HG02642 (cell line): ENCODE measurements around the gene LIMK1.
"Not testable (repeated sequence)": the region's sequence is repeated elsewhere in the genome, so short reads cannot be mapped to it uniquely, and the experiment has no call there.

Experiments
- ATAC-seq: cut with Tn5 transposase; IDR thresholded peaks from one replicate; pipeline ENCODE4 v1.9.1; 2021; ENCODE audit warnings: mild to moderate bottlenecking; ENCODE audit not compliant: unreplicated experiment, poor library complexity

Gene LIMK1

GRCh38 chr7:74119831-74120230, 36.2 kb downstream of the LIMK1 start:
- no peak for ATAC-seq

GRCh38 chr7:74121401-74122249, 38.0 kb downstream of the LIMK1 start:
- ATAC-seq: no peak

GRCh38 chr7:74123892-74124291, 40.3 kb downstream of the LIMK1 start:
- ATAC-seq: not testable (repeated sequence)

DNA sequence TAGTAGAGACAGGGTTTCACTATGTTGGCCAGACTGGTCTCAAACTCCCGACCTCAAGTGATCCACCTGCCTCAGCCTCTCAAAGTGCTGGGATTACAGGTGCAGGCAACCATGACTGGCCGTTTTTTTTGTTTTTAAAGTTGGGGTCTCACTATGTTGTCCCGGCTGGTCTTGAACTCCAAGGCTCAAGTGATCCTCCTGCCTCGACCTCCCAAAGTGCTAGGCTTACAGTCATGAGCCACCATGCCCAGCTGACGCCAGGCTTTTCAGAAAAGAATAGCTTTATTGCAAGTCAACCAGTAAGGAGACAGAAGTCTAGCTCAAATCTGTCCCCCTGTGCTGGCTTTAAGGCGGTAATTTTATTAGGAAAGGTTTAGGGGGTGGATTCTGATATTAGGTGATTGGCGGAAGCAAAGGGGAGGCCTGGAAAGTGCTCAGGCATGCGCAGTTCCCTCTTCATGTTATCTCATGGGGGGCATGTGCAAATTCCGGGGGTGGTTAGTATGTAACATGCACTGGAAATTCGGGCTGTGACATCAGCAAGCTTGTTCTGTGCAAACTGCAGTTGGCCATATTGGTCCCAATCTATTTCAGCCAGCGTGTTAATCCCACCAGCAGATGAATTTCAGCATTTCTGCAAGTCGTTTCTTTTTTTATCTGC, 42.7 kb downstream of the LIMK1 start:
- no peak for ATAC-seq

- no peak for ATAC-seq
These were observed 46.3 kb downstream of the LIMK1 start for GRCh38 chr7:74129887-74130286.

- ATAC-seq: no peak
These were observed 46.9 kb downstream of the LIMK1 start for GRCh38 chr7:74130518-74130917.

DNA sequence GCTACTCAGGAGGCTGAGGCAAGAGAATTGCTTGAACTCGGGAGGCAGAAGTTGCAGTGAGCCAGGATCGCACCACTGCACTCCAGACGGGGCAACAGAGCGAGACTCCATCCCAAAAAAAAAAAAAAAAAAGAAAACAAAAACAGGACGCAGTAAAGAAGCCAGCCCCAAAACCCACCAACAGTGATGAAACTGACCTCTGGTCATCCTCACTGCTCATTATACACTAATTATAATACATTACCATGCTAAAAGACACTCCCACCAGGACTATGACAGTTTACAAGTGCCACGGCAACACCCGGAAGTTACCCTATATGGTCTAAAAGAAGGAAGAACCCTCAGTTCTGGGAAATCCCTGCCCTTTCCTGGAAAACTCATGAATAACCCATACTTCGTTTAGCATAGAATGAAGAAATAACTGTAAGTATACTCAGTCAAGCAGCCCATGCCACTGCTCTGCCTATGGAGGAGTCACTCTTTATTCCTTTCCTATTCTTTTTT, 50.6 kb downstream of the LIMK1 start:
- ATAC-seq: no peak

DNA sequence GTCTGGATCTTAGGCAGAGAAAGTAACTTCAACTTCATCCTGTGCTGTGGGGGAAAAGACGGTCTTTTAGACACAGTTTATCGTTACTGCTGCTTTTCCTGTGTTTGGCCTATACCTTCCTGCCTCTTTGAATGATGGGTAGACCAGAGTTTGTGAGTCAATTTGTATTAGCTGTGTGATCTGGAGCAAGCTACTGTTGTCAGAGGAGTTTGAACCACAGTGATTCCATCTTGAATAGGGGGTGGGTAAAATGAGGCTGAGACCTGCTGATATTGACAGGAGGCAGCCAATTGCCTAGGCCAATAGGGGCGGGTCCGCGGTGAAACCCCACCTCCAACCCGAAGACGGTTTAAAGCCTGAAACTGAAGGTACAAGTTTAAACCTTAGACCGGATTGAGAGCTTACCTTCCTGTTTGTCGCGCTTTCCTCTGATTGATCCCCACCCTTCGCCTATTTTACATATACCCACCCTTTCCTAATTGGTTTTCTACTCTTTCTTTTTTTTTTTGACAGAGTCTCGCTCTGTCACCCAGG, 54.8 kb downstream of the LIMK1 start:
- no peak for ATAC-seq

GRCh38 chr7:74138945-74139843, 55.6 kb downstream of the LIMK1 start:
- ATAC-seq: no peak

DNA sequence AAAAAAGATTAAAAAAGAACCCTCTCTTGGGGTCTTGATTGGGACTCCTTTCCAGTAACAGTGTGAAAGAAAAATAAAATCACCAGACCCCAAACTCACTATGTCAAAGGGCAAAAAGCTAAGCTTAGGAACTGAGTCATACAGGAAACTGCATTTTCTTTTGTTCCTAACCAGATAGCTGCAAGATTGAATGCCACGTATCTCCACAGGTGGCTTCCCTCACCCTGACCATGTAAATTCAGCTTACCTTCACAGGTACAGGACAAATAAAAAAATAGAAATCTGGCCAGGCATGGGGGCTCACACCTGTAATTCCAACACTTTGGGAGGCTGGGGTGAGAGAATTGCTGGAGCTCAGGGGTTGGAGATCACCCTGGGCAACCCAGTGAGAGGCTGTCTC, 58.1 kb downstream of the LIMK1 start:
- ATAC-seq: no peak

- ATAC-seq: no peak
These were observed 59.8 kb downstream of the LIMK1 start for GRCh38 chr7:74143383-74143782.

GRCh38 chr7:74148491-74148890, 64.9 kb downstream of the LIMK1 start:
- ATAC-seq: no peak

GRCh38 chr7:74149071-74149470, 65.5 kb downstream of the LIMK1 start:
- no peak for ATAC-seq

- no peak for ATAC-seq
These were observed 66.0 kb downstream of the LIMK1 start for GRCh38 chr7:74149603-74150002.

DNA sequence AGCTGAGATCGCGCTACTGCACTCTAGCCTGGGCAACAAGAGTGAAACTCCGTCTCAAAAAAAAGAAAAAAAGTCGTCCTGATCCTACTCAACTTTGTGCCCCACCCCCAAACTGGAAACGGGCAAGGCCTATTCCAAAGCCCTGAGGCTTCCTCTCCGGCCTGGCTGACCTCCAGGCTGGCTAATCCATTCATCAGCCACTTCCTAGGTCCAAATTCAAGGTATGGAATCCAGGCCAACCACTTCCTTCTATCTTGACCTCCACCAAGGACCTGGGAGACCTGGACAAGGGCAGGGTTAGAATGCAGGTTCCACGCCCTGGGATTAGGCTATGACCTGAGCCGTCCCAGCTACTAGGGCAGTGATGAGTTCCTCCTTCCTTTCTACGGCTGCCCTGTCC, 70.1 kb downstream of the LIMK1 start:
- no peak for ATAC-seq

DNA sequence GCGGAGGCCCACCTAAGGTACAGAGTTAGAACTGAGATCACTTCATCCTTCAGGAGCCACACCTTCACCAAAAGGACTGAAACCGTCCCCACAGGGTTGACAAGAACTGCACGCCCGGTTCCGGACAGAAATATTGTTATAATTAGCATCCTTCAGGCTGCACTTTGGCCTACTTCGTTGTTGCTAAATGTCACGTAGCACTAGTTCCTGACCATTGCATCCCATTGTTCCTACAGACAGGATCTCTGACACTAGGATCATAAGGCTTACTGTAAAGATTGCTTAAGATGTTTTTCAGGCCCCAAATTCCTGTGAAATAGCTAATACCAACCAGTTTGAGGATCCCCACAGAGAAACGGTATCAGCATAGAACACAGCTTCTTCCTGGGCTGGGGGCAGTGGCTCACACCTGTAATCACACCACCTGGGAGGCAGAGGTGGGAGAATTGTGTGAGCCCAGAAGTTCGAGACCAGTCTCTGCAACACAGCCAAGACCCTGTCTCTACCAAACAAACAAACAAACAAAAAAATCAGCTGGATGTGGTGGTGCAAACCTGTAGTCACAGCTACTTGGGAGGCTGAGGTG, 72.3 kb downstream of the LIMK1 start:
- ATAC-seq: no peak

DNA sequence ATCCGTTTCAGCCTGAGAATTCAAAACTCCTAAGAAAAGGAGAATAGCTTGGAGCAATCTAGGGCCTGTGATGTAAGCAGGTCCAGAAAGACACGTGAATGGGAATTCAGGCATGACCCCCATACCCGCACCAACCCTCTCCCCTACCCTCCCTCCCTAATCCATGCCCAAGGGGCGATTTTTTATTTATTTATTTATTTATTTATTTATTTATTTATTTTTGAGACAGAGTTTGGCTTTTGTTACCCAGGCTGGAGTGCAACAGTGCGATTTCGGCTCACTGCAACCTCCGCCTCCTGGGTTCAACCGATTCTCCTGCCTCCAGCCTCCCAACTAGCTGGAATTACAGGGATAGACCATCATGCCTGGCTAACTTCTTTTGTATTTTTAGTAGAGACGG, 74.0 kb downstream of the LIMK1 start:
- ATAC-seq: no peak

- ATAC-seq: no peak
These were observed 81.4 kb downstream of the LIMK1 start for GRCh38 chr7:74164985-74165456.

GRCh38 chr7:74165867-74166593, 82.4 kb downstream of the LIMK1 start:
- ATAC-seq: no peak
